Measurements from ENCODE around the gene ITPKA. TPM values are rescaled to one million over a fixed set of nuclear protein-coding genes. Genes with fewer than 3 reads are reported as not detected.

The ITPKA gene

DNA sequence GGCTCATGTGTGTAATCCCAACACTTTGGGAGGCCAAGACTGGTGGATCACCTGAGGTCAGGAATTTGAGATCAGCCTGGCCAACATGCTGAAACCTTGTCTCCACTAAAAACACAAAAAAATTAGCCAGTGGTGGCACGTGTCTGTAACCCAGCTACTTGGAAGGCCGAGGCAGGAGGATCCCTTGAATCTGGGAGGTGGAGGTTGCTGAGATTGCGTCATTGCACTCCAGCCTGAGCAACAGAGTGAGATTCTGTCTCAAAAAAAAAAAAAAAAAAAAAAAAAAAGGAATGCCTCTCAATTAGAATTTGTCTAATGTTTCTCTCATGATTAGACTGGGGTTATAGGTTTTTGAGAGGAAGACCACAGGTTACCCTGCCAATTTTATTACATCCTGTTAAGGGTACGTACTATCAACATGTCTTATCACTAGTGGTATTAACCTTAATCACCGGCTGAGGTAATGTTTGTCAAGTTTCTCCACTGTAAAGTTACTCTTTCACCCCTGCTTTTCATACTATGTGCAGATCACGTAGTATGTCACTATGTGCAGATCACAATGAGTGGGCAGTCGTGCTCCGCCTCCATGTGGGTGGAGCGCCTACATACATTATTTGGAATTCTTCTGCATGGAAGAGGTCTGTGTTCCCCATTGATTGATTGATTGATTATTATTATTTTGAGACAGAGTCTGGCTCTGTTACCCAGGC, 56.5 kb downstream of the ITPKA start:
- Histone ChIP-seq H3K56ac (ENCODE audit: low read length) (no peak overlapping the region), H2BK120ac (ENCODE audit: low read depth, low read length) (no peak overlapping the region), H2BK15ac (replicated peaks; ENCODE audit: low read depth) (no peak overlapping the region), H2BK5ac (ENCODE audit: low read length) (no peak overlapping the region), H3K4ac (ENCODE audit: low read depth, low read length) (no peak overlapping the region), H3K27me3 (ENCODE audit: insufficient read depth, low read length, poor library complexity) (no peaks in the 10 kb centered on the region), H3K36me3 (ENCODE audit: control insufficient read depth, insufficient read depth, low read length) (no peaks in the 10 kb centered on the region), H3K79me1 (ENCODE audit: low read length) (no peaks in the 10 kb centered on the region), H3K4me1 (ENCODE audit: control insufficient read depth, low read depth, low read length) (no peaks in the 10 kb centered on the region), H3K18ac (ENCODE audit: low read length) (no peak overlapping the region), H3K4me2 (ENCODE audit: low read length) (no peak overlapping the region), H4K5ac (ENCODE audit: low read length) (no peak overlapping the region), H3K79me2 (ENCODE audit: control insufficient read depth, insufficient read depth, low read length) (no peaks in the 10 kb centered on the region), H4K8ac (ENCODE audit: low read depth, low read length) (no peak overlapping the region), H3K27ac (ENCODE audit: low read depth, low read length) (no peak overlapping the region), H3K4me3 (ENCODE audit: low read length) (no peak overlapping the region), H2AK5ac (ENCODE audit: low read length) (no peak overlapping the region), H3K9ac (ENCODE audit: low read length) (no peak overlapping the region), H3K23ac (ENCODE audit: low read length) (no peak overlapping the region)
- no peak for DNase-seq
- no CpG with 5 or more reads among the region's 9 CpGs for WGBS (ENCODE audit: extremely low coverage, insufficient coverage, low lambda C conversion rate)

Small RNAs within 50 kb of the gene (small RNA-seq; reads per million reads assigned to genes)
- gene RNU6-1169P (ENCODE audit: insufficient read depth) = not detected
